Endothelial cell (in vitro differentiated cells): ENCODE results near the gene C21orf58. TPM values are rescaled to one million over a fixed set of nuclear protein-coding genes. Genes with fewer than 3 reads are reported as not detected.
A peak's percentile ranks its signal among the peaks of the same experiment; 100 is the strongest.

Source experiments
- DNase-seq: peaks from one replicate; pipeline ENCODE4 v3.0.0; 2021; ENCODE audit warnings: low spot score
- H3K27ac Mint-ChIP-seq: one replicate; pipeline ENCODE4 v1.8.0; 2021; ENCODE audit warnings: mixed read lengths, inconsistent platforms; ENCODE audit not compliant: unreplicated experiment
- H3K27me3 Mint-ChIP-seq: one replicate; pipeline ENCODE4 v1.8.0; 2021; ENCODE audit warnings: mild to moderate bottlenecking, moderate library complexity, mixed read lengths, inconsistent platforms; ENCODE audit not compliant: unreplicated experiment
- H3K36me3 Mint-ChIP-seq: one replicate; pipeline ENCODE4 v1.8.0; 2021; ENCODE audit warnings: mild to moderate bottlenecking, low read depth, mixed read lengths, inconsistent platforms; ENCODE audit not compliant: unreplicated experiment
- H3K4me1 Mint-ChIP-seq: one replicate; pipeline ENCODE4 v1.8.0; 2021; ENCODE audit warnings: mild to moderate bottlenecking, mixed read lengths, inconsistent platforms; ENCODE audit not compliant: unreplicated experiment
- H3K4me3 Mint-ChIP-seq: one replicate; pipeline ENCODE4 v1.8.0; 2021; ENCODE audit warnings: mild to moderate bottlenecking, mixed read lengths, inconsistent platforms; ENCODE audit not compliant: unreplicated experiment
- H3K9me3 Mint-ChIP-seq: one replicate; pipeline ENCODE4 v1.8.0; 2021; ENCODE audit warnings: mixed read lengths, inconsistent platforms; ENCODE audit not compliant: unreplicated experiment
- CTCF ChIP-seq: fragments of 200-600 bp; sonication (generic); IDR thresholded peaks from one replicate; pipeline ENCODE4 v1.5.0; 2021; ENCODE audit warnings: antibody characterized with exemption; ENCODE audit not compliant: unreplicated experiment
- total RNA-seq: library from RNA; stranded (reverse); fragmentation: NEBNext Ultra II Directional; extraction: Animal tissue kit (Norgen Biotek cat#: 25700); gene quantifications from one replicate; pipeline ENCODE4 v1.2.1, GENCODE V29; 2021; ENCODE audit not compliant: unreplicated experiment

The C21orf58 gene
- total RNA-seq, 1 donor from 2014 or later = 5.9 TPM

GRCh38 chr21:46368533-46369285 is 45.0 kb upstream of the C21orf58 start:
- Mint-ChIP-seq H3K4me1 (peaks cover 14% of the 10 kb centered on the region), H3K36me3 (peaks cover 35% of the 10 kb centered on the region), H3K27ac (peak overlapping the region; percentile 49)

DNA sequence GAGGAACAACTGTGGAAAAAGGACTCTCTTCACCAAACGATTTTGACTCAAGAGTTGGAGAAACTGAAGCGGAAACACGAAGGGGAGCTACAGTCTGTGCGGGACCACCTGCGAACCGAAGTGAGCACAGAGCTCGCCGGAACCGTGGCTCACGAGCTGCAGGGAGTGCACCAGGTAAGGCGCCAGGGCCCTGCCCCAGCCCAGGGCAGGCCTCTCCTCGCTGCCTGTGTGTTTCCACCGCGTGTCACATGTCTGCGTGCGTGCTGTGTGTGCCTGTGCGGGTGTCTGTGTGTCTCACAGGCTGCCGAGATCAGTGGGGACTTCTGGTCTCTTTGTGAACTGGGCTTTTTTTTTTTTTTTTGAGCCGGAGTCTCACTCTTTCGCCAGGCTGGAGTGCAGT is 43.3 kb upstream of the C21orf58 start:
- Mint-ChIP-seq H3K27ac (peak overlapping the region; percentile 70), H3K4me3 (no peak overlapping the region), H3K27me3 (peaks cover 7% of the 10 kb centered on the region), H3K36me3 (peaks cover 35% of the 10 kb centered on the region), H3K9me3 (no peaks in the 10 kb centered on the region), H3K4me1 (peaks cover 14% of the 10 kb centered on the region)
- no peak for TF ChIP-seq CTCF
- no peak for DNase-seq

More at GRCh38 chr21:46368533-46369285, 45.0 kb upstream of the C21orf58 start:
- peak overlapping the region; percentile 47 for H3K4me3 Mint-ChIP-seq
- no peaks in the 10 kb centered on the region for H3K9me3 Mint-ChIP-seq
- TF ChIP-seq CTCF = no peak
- DNase-seq = no peak
- H3K27me3 Mint-ChIP-seq = peaks cover 9% of the 10 kb centered on the region

DNA sequence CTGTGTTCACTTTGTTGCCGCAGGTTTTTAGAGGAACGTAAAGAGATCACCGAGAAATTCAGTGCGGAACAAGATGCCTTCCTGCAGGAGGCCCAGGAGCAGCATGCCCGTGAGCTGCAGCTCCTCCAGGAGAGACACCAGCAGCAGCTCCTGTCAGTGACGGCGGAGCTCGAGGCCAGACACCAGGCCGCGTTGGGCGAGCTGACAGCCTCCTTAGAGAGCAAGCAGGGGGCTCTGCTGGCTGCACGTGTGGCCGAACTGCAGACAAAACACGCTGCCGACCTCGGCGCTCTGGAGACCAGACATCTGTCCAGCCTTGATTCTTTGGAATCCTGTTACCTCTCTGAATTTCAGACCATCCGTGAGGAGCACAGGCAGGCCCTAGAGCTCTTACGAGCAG is 42.9 kb upstream of the C21orf58 start:
- no peak for DNase-seq
- H3K4me3 Mint-ChIP-seq = no peak overlapping the region
- peaks cover 14% of the 10 kb centered on the region for H3K4me1 Mint-ChIP-seq
- H3K27me3 Mint-ChIP-seq = peaks cover 7% of the 10 kb centered on the region
- H3K27ac Mint-ChIP-seq = peak overlapping the region; percentile 70
- H3K36me3 Mint-ChIP-seq = peaks cover 33% of the 10 kb centered on the region
- no peak for TF ChIP-seq CTCF
- no peaks in the 10 kb centered on the region for H3K9me3 Mint-ChIP-seq

- Mint-ChIP-seq H3K27ac (no peak overlapping the region), H3K4me1 (peaks cover 14% of the 10 kb centered on the region), H3K9me3 (no peaks in the 10 kb centered on the region), H3K4me3 (no peak overlapping the region), H3K27me3 (peaks cover 7% of the 10 kb centered on the region), H3K36me3 (peaks cover 34% of the 10 kb centered on the region)
- no peak for TF ChIP-seq CTCF
- DNase-seq = no peak
Measured at GRCh38 chr21:46366091-46366490, 42.4 kb upstream of the C21orf58 start.

DNA sequence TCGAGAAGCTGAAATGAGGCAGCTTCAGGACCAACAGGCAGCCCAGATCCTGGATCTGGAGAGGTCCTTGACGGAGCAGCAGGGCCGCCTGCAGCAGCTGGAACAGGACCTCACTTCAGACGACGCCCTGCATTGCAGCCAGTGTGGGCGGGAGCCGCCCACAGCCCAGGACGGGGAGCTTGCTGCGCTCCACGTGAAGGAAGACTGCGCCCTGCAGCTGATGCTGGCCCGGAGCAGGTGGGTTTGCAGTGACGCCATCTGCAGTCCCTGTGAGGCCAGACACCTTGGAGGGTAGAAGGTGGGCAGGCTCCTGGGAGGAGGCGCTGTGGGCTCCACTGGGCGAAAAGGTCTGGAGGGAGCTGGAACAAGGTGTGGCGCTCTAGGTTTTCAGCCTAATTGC is 40.0 kb upstream of the C21orf58 start:
- DNase-seq = no peak
- Mint-ChIP-seq H3K27me3 (peaks cover 7% of the 10 kb centered on the region), H3K27ac (no peak overlapping the region), H3K4me1 (peaks cover 8% of the 10 kb centered on the region), H3K9me3 (no peaks in the 10 kb centered on the region), H3K4me3 (no peak overlapping the region), H3K36me3 (peaks cover 34% of the 10 kb centered on the region)
- TF ChIP-seq CTCF = no peak
